HEK293T (cell line): ENCODE data around the gene RPL13A.

Experiments used
- BHLHE40 ChIP-seq: fragments of 450-650 bp; IDR thresholded peaks from 2 replicates; pipeline ENCODE4 v1.6.1; 2016; ENCODE audit warnings: mild to moderate bottlenecking, moderate library complexity, borderline replicate concordance
- SUZ12 ChIP-seq: fragments of 450-650 bp; IDR thresholded peaks from 2 replicates; pipeline ENCODE4 v1.6.1; 2016; ENCODE audit warnings: mild to moderate bottlenecking

DNA sequence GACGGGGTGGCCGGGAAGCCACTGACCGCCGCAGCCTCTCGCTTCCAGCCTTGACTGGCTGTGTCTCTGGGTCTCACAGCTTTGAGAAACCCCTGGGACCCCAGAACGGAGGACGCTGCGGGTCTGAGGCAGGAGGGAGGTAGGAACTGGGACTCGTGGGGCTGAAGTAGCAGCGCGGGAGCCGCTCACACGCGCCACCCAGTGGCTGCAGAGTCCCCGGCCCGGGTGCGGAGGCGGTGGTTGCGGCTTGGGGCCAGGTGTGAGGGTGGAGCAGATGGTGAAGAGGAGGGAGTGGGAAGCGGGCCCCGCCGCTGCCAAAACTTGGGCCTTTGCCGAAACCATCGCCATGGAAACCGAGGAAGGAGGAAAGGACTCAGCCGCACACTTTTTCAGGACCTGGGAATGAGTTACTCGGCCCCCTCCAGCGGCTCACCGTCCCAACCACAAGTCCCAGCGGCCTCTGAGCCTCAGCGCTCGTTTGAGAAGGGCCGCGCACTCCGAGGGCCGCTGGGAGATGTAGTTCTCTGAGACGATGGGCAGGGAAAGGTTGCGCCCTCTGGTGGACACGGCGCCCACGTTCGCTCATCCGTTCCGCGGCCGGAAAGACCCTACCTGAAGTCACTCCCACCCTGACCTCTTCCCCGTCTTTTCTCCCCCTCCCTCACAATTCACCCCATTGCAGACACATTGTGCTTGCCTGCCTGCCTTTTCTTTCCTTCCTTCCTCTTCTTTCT lies 43.9 kb upstream of the RPL13A start:
- TF ChIP-seq SUZ12, result peak; percentile 97; the same call in 1 of the 2 replicates
- TF ChIP-seq BHLHE40, result no peak
